Measurements from ENCODE around the gene OR10A3. TPM values are rescaled to one million over a fixed set of nuclear protein-coding genes. Genes with fewer than 3 reads are reported as not detected.
A peak's percentile ranks its signal among the peaks of the same experiment; 100 is the strongest.

The OR10A3 gene
- total RNA-seq, 1 experiment from 2014 or later, result not detected

GRCh38 chr11:7986768-7987559, 45.5 kb upstream of the OR10A3 start, which contains the start of gene EIF3F (continued):
- TF ChIP-seq TCF7L2 (IDR thresholded peaks at IDR 0.05; ENCODE audit: borderline replicate concordance, extremely low read depth, insufficient read depth, insufficient read length), result peak; percentile 34
- peak; percentile 43; the same call in 1 of the 2 replicates for TF ChIP-seq EGR1 (IDR thresholded peaks at IDR 0.05; ENCODE audit: low read depth)
- TF ChIP-seq ELF1 (IDR thresholded peaks at IDR 0.05; ENCODE audit: borderline replicate concordance, low read depth), result peak; percentile 49
- TF ChIP-seq EZH2phosphoT487 (IDR thresholded peaks at IDR 0.05; ENCODE audit: borderline replicate concordance), result no peak
- no peak for TF ChIP-seq JUND (IDR thresholded peaks at IDR 0.05)
- peak; percentile 77 to 90 (median 77) for TF ChIP-seq CTCF (IDR thresholded peaks at IDR 0.05 in 2 of 3, conservative IDR thresholded peaks at IDR 0.05 in 1 of 3; ENCODE audit: borderline replicate concordance in 1 of 3, insufficient read depth in 1 of 3, low read depth in 2 of 3, low read length in 2 of 3)
- TF ChIP-seq MAX (IDR thresholded peaks at IDR 0.05), result peak; percentile 67
- peak; percentile 97 for TF ChIP-seq CBX3 (IDR thresholded peaks at IDR 0.05; ENCODE audit: low read depth)
- TF ChIP-seq SIN3A (IDR thresholded peaks at IDR 0.05; ENCODE audit: low read depth), result 0 out of 2 replicates have a peak, but pooled peaks have one; percentile 46
- peak; percentile 93 for TF ChIP-seq SP1 (IDR thresholded peaks at IDR 0.05; ENCODE audit: low read depth)
- peak; percentile 90 for TF ChIP-seq YY1 (IDR thresholded peaks at IDR 0.05; ENCODE audit: extremely low read depth, insufficient replicate concordance, low read depth, low read length)
